Large intestine (tissue), 3 donors: ENCODE measurements around the gene GALNTL6. TPM values are rescaled to one million over a fixed set of nuclear protein-coding genes. Genes with fewer than 3 reads are reported as not detected.
"Not testable (repeated sequence)": the region's sequence is repeated elsewhere in the genome, so short reads cannot be mapped to it uniquely, and the experiment has no call there.

ENCODE experiments used
- DNase-seq, 2 donors: peaks; one replicate each; pipeline versions ENCODE4 v3.0.0 to v3.0.0-alpha.2; 2013
- H3K27ac ChIP-seq: one replicate; pipeline ENCODE4 v1.5.1; 2013; ENCODE audit warnings: low read length
- H3K27me3 ChIP-seq: 2 replicates; pipeline ENCODE4 v1.6.1; 2013; ENCODE audit warnings: low read length; ENCODE audit not compliant: control insufficient read depth, insufficient read depth
- H3K36me3 ChIP-seq: 2 replicates; pipeline ENCODE4 v1.6.1; 2013; ENCODE audit warnings: low read length; ENCODE audit not compliant: control insufficient read depth, insufficient read depth
- H3K4me1 ChIP-seq: one replicate; pipeline ENCODE4 v1.6.1; 2013; ENCODE audit warnings: low read length; ENCODE audit not compliant: control insufficient read depth, insufficient read depth
- H3K4me3 ChIP-seq: one replicate; pipeline ENCODE4 v1.5.1; 2013; ENCODE audit warnings: low read length
- H3K9me3 ChIP-seq: one replicate; pipeline ENCODE4 v1.6.1; 2013; ENCODE audit warnings: mild to moderate bottlenecking, low read depth, low read length, moderate library complexity; ENCODE audit not compliant: control insufficient read depth
- WGBS: methylation state at CpG from one replicate; pipeline ENCODE4 v1.1.5; 2013; ENCODE audit warnings: low lambda C conversion rate; ENCODE audit not compliant: insufficient coverage; 5-methylcytosine and 5-hydroxymethylcytosine counted together
- polyA plus RNA-seq: library from polyadenylated mRNA; unstranded; fragments of 120-200 nt; gene quantifications from one replicate; pipeline ENCODE4 v1.2.1, GENCODE V29; 2013

The GALNTL6 gene
- polyA plus RNA-seq, 1 donor: 0.84 TPM

DNA sequence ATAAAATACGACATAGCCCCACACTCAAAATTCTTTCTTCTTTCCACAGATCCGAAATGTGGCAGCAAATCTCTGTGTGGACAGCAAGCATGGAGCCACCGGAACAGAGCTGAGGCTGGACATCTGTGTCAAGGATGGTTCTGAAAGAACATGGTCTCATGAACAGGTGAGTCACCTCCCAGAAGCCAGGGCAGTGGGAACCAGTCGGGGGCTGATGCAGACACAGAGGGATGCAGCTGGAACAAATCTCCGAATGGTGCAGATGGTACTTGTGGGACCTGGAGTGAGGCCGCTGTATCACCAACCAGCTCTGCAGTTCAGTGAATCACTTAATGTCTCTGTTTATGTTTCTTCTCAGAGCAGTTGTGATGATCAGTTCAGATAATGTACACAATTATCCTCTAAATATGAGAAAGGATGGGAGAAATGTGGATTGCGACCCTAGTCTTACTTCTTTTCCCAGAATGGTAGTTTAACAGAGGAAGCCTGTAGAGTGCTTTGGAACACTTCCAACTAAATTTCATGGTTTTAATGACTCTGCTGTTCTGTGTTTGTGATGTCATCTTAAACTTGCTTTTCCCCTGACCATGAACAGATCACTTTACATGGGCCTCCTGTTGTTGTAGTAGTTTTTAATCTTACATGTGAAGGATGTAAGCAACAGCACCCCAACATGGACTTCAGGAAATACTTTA lies 1196.1 kb downstream of the GALNTL6 start:
- peaks cover 11% of the 10 kb centered on the region for H3K4me1 ChIP-seq
- no peak overlapping the region for H3K4me3 ChIP-seq
- no peak for DNase-seq
- no peak overlapping the region for H3K27ac ChIP-seq
- no peaks in the 10 kb centered on the region for H3K36me3 ChIP-seq
- no peaks in the 10 kb centered on the region for H3K9me3 ChIP-seq
- WGBS: 100% methylated on average over 1 of the region's 7 CpGs
- H3K27me3 ChIP-seq: no peaks in the 10 kb centered on the region

DNA sequence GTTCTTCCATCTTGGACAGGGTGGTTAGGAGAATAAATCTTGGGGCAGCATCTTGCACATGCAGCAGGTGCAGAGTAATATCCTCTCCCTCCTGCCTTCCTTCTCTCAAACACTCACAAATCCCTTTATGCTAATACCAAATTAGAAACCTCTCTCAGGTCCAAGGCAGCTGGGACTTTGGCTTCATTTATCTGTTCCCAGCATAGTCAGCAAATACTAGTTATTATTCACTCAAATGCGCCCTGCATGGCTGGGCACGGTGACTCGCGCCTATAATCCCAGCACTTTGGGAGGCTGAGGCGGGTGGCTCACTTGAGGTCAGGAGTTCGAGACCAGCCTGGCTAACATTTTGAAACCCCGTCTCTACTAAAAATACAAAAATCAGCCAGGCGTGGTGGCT lies 1199.4 kb downstream of the GALNTL6 start:
- H3K36me3 ChIP-seq: no peaks in the 10 kb centered on the region
- no peak for DNase-seq
- H3K4me1 ChIP-seq: no peaks in the 10 kb centered on the region
- no CpG with 5 or more reads among the region's 8 CpGs for WGBS
- H3K27me3 ChIP-seq: no peaks in the 10 kb centered on the region
- H3K9me3 ChIP-seq: no peaks in the 10 kb centered on the region
- no peak overlapping the region for H3K4me3 ChIP-seq
- H3K27ac ChIP-seq: no peak overlapping the region

DNA sequence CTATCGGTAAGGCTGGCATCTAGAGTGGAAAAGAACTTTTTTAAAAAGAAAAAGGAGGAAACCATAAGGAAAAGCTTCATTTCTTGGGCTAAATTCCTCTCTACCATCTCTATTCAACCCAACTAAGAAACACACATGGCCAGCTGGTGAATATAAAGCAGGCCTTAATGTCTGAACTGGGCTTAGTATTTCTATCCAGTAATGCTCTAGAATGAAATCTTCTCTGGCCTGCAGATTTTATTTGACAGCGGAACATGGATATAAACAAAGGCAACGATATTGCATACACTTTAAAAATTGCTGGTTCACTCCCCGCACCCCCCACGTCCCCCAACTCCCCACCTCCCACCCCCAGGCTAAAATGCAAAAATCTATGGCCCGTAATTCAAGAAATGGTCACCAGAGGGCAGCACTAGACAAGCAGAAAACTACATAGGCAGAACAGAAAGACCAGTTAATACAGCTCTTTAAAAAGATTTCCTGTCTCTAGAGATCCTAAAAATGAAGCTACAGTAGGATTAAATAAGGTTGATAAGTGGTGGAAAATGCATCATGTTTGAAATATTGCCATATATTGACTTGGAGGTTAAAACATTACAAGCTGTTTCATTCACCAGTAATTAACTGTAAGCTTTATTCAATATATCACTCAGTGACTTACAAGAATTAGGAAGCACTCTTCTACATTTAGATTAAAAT lies 1200.2 kb downstream of the GALNTL6 start:
- DNase-seq: peak in 1 of 2 donors; percentile 21
- Histone ChIP-seq H3K27me3 (no peaks in the 10 kb centered on the region), H3K9me3 (no peaks in the 10 kb centered on the region), H3K4me3 (no peak overlapping the region), H3K27ac (no peak overlapping the region), H3K4me1 (no peaks in the 10 kb centered on the region), H3K36me3 (no peaks in the 10 kb centered on the region)
- no CpG with 5 or more reads among the region's 6 CpGs for WGBS

DNA sequence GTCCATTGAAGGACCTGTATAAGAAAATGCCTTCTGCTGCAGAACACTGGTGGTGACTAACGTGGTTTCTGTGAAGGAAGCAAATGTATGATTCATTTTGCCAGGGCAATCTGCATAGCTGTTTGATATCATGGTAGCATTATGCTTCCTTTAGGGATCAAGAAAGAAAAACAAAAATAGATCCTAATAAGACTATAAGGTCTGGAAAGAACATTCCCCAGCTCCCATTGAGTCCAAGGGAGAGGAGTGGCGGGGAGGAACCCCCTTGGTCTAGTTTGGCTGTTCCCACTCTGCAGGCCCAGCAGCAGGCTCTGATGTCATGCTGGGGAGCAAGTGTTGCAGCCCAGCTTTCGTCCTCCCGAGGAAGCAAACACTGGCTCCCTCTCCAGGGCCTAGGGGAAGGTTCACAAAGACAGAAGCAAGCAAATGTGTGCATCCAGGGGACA lies 1200.9 kb downstream of the GALNTL6 start:
- no peak for DNase-seq
- Histone ChIP-seq H3K4me1 (no peaks in the 10 kb centered on the region), H3K36me3 (no peaks in the 10 kb centered on the region), H3K4me3 (no peak overlapping the region), H3K27me3 (no peaks in the 10 kb centered on the region), H3K27ac (no peak overlapping the region), H3K9me3 (no peaks in the 10 kb centered on the region)
- WGBS: no CpG with 5 or more reads among the region's 4 CpGs

DNA sequence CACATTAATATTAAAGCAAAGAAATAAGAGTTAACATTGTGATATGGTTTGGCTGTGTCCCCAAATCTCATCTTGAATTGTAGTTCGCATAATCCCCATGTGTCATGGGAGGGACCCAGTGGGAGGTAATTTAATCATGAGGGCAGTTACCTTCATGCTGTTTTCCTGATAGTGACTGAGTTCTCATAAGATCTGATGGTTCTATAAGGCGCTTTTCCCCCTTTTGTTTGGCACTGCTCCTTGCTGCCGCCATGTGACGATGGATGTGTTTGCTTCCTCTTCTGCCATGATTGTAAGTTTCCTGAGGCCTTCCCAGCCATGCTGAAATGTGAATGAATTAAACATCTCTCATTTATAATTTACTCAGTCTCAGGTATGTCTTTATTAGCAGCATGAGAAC lies 1201.6 kb downstream of the GALNTL6 start:
- no peak for DNase-seq
- Histone ChIP-seq H3K9me3 (no peaks in the 10 kb centered on the region), H3K36me3 (no peaks in the 10 kb centered on the region), H3K27me3 (no peaks in the 10 kb centered on the region), H3K4me1 (no peaks in the 10 kb centered on the region), H3K4me3 (no peak overlapping the region), H3K27ac (no peak overlapping the region)
- WGBS: 100% methylated on average over 1 of the region's 4 CpGs

DNA sequence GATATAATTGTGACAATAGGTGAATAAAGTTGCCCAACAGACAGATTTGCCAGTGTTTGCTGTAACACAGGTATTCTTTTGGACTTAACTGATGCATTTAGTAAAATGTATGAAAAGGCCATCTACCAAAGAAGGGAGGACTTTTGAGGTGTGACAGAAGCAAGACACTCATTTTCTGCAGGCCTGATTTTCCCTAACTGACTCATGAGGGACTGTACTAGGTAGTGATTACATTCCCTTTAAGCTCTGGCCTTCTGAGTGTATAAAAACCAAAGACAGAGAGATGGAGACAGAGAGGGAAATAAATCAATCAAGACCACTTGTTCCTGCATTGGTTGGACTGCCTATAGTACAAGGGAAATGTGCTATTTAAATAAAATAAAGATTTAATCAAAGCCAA lies 1204.6 kb downstream of the GALNTL6 start:
- Histone ChIP-seq H3K36me3 (no peaks in the 10 kb centered on the region), H3K27me3 (no peaks in the 10 kb centered on the region), H3K9me3 (no peaks in the 10 kb centered on the region), H3K4me3 (no peak overlapping the region), H3K4me1 (no peaks in the 10 kb centered on the region), H3K27ac (no peak overlapping the region)
- no peak for DNase-seq

DNA sequence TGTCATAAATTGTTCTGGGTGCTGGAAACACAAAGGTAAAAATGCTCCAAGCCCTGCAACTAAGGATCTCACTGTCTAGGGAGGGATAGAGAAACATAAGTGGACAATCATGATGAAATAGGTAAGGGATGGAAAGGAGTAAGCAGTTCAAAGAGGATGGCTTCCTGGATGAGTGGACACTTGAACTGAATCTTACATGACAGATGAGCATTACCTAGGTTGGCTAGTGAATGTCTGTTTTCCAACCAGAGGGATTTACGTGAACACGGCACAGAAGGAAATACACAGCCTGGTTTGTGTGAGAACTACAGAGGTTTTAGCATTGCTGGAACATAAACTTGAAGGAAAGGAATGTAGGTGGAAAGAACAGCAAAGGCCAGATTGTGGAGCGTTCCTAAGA lies 1205.2 kb downstream of the GALNTL6 start:
- H3K27me3 ChIP-seq: no peaks in the 10 kb centered on the region
- WGBS: no CpG with 5 or more reads among the region's 3 CpGs
- no peaks in the 10 kb centered on the region for H3K9me3 ChIP-seq
- H3K4me1 ChIP-seq: no peaks in the 10 kb centered on the region
- H3K4me3 ChIP-seq: no peak overlapping the region
- H3K36me3 ChIP-seq: no peaks in the 10 kb centered on the region
- H3K27ac ChIP-seq: no peak overlapping the region
- no peak for DNase-seq

DNA sequence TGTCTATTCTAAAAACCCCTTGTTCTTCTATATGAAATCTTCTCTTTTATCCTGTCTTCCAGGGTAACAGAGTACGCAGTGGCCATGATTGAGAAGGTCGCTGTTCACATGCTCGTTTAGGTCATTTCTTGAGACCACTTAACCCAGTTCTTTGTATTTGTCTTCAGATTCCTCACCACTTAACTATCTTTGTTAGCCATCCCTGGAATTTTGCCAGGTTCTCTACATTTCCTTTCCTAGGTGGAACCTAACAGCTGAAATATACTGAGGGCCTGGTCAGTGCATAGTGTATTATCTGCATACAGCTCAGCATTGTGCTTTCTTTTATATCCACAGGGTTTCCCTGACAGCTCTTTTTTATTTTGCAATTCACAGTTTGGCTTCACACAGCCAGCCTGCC lies 1206.5 kb downstream of the GALNTL6 start:
- DNase-seq: no peak
- 63% methylated on average over 3 of the region's 3 CpGs for WGBS

DNA sequence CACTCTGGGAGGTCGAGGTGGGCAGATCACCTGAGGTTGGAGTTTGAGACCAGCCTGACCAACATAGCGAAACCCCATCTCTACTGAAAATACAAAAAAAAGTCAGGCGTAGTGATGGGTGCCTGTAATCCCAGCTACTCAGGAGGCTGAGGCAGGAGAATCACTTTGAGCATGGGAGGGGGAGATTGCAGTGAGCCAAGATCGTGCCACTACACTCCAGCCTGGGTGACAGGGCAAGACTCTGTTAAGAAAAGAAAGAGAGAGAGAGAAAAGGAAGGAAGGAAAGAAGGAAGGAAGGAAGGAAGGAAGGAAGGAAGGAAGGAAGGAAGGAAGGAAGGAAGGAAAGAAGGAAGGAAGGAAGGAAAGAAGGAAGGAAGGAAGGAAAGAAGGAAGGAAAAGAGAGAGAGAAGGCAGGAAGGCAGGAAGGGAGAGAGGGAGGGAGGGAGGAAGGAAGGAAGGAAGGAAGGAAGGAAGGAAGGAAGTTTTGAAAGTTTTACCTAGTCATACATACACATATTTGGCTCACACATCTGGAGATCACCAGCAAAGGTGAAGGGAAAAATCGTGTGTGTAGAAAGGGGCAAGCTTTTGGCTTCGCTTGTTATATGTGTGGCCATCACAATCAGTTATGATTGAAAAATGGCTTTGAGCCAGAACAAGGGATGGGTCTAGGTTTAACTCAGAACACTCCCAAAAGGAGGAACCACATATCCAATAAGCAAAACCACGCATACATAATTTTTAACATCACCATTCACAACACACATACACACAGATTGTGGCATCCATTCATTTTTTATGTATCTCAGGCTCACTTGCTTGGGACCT lies 1208.8 kb downstream of the GALNTL6 start:
- not testable (repeated sequence) for H3K27me3 ChIP-seq, H3K36me3 ChIP-seq, H3K9me3 ChIP-seq, DNase-seq, H3K27ac ChIP-seq, H3K4me1 ChIP-seq, H3K4me3 ChIP-seq
- 70% methylated on average over 2 of the region's 7 CpGs for WGBS

More for the DNA sequence above, 1206.5 kb downstream of the GALNTL6 start:
- no peak overlapping the region for H3K27ac ChIP-seq
- H3K36me3 ChIP-seq: no peaks in the 10 kb centered on the region
- H3K4me1 ChIP-seq: no peaks in the 10 kb centered on the region
- H3K9me3 ChIP-seq: no peaks in the 10 kb centered on the region
- no peaks in the 10 kb centered on the region for H3K27me3 ChIP-seq
- no peak overlapping the region for H3K4me3 ChIP-seq

DNA sequence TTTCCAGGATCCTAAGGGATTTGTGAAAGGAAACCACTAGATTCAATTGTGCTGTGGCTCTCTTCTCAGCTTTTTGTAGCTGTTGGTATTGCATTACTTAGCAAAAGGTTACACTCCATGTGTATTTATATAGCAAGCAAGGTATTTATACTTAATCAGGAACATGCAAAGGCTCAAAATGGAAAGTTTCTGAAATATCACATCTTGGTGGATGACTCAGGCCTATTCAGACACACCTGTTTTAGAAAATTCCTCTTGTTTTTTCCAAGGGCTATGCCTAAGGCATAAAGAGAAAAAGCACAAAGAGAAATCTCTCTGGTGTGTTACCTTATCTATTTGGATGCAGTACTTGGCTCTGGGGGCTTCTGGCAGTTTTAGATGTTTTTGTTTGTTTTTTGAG lies 1211.0 kb downstream of the GALNTL6 start:
- Histone ChIP-seq H3K4me1 (no peaks in the 10 kb centered on the region), H3K27me3 (no peaks in the 10 kb centered on the region), H3K36me3 (no peaks in the 10 kb centered on the region), H3K27ac (no peak overlapping the region), H3K9me3 (no peaks in the 10 kb centered on the region), H3K4me3 (no peak overlapping the region)
- no peak for DNase-seq
